Esophagus muscularis mucosa (tissue), 4 donors: Measurements from ENCODE around the gene SH3GLB2. TPM values are rescaled to one million over a fixed set of nuclear protein-coding genes. Genes with fewer than 3 reads are reported as not detected.

ENCODE experiments used
- DNase-seq: peaks from one replicate; pipeline ENCODE4 v3.0.0-alpha.2; 2017; ENCODE audit errors: extremely low spot score
- H3K27ac ChIP-seq, 4 donors: fragments of 200-600 bp; sonication (generic); replicated peaks in 1 of 4; 1 replicate in 3 of 4; 2 replicates in 1 of 4; pipeline ENCODE4 v1.5.1; 2016 to 2019; ENCODE audit warnings: mild to moderate bottlenecking in 1 of 4
- H3K27me3 ChIP-seq, 4 donors: fragments of 200-600 bp; sonication (generic); one replicate each; pipeline versions ENCODE4 v1.5.1 to v1.6.0; 2016 to 2019
- H3K36me3 ChIP-seq, 4 donors: fragments of 200-600 bp; sonication (generic); one replicate each; pipeline ENCODE4 v1.5.1; 2016 to 2019
- H3K4me1 ChIP-seq, 4 donors: fragments of 200-600 bp; sonication (generic); one replicate each; pipeline ENCODE4 v1.5.1; 2016 to 2019
- H3K4me3 ChIP-seq, 4 donors: fragments of 200-600 bp; sonication (generic); 1 replicate in 2 of 4; 2 replicates in 2 of 4; pipeline ENCODE4 v1.5.1; 2016 to 2019; ENCODE audit warnings: mild to moderate bottlenecking in 4 of 4, moderate library complexity in 1 of 4
- H3K9me3 ChIP-seq, 4 donors: fragments of 200-600 bp; sonication (generic); 1 replicate in 3 of 4; 2 replicates in 1 of 4; pipeline ENCODE4 v1.5.1; 2016 to 2019
- CTCF ChIP-seq, 3 experiments: fragments of 200-600 bp in 2 of 3; fragments of 450-650 bp in 1 of 3; sonication (generic) in 2 of 3; IDR thresholded peaks; one replicate each; pipeline ENCODE4 v1.5.1; 2017 to 2019; ENCODE audit warnings: antibody characterized with exemption in 3 of 3, mild to moderate bottlenecking in 2 of 3, moderate library complexity in 1 of 3
- EP300 ChIP-seq: sonication (generic); formaldehyde crosslinking; IDR thresholded peaks from one replicate; pipeline ENCODE4 v1.6.1; 2017; ENCODE audit warnings: antibody characterized with exemption
- POLR2A ChIP-seq: fragments of 450-650 bp; IDR thresholded peaks from one replicate; pipeline ENCODE4 v1.6.1; 2017; ENCODE audit warnings: antibody characterized with exemption, moderate library complexity, mild to moderate bottlenecking, low read depth
- POLR2AphosphoS5 ChIP-seq, 2 donors: sonication (generic); formaldehyde crosslinking; IDR thresholded peaks; one replicate each; pipeline ENCODE4 v1.6.1; 2017; ENCODE audit warnings: antibody characterized with exemption in 2 of 2
- WGBS: methylation state at CpG from one replicate; pipeline ENCODE4 v1.1.5; 2018; 5-methylcytosine and 5-hydroxymethylcytosine counted together
- intact Hi-C: fragments of 100-400 bp; cut with DNase I; formaldehyde crosslinking; loops from one replicate; pipeline ENCODE4 v1.15.1; 2023
- total RNA-seq, 4 donors: library from RNA; depleted of rRNA; stranded (reverse); fragments of >200 nt; gene quantifications; one replicate each; pipeline versions ENCODE4 v1.1.0 to v1.2.1, GENCODE V29; 2016

The SH3GLB2 gene
- total RNA-seq, 4 donors from 2014 or later = 71.6 to 92.3 (median 88.5) TPM

GRCh38 chr9:129011761-129012181 is 16.4 kb downstream of the SH3GLB2 start:
- peaks cover 31 to 92% (median 86%) of the 10 kb centered on the region in 4 donors for H3K36me3 ChIP-seq
- no peaks in the 10 kb centered on the region for H3K9me3 ChIP-seq
- peaks cover 8 to 18% (median 15%) of the 10 kb centered on the region in 4 donors for H3K4me1 ChIP-seq
- intact Hi-C loops = no loop called here
- DNase-seq = no peak
- TF ChIP-seq EP300 (no peak), CTCF (IDR thresholded peaks at IDR 0.05) (no peak), POLR2A (no peak), POLR2AphosphoS5 (IDR thresholded peaks at IDR 0.05) (no peak)
- H3K27ac ChIP-seq = no peak overlapping the region
- H3K27me3 ChIP-seq = no peaks in the 10 kb centered on the region
- no peak overlapping the region for H3K4me3 ChIP-seq
- 89% methylated on average over 9 of the region's 11 CpGs for WGBS

GRCh38 chr9:129011170-129011569 is 17.0 kb downstream of the SH3GLB2 start:
- no peak overlapping the region for H3K27ac ChIP-seq
- H3K4me3 ChIP-seq = no peak overlapping the region
- H3K9me3 ChIP-seq = no peaks in the 10 kb centered on the region
- WGBS = 97% methylated on average over 9 of the region's 19 CpGs
- intact Hi-C loops = no loop called here
- H3K4me1 ChIP-seq = peaks cover 13 to 24% (median 21%) of the 10 kb centered on the region in 4 donors
- DNase-seq = no peak
- no peaks in the 10 kb centered on the region for H3K27me3 ChIP-seq
- TF ChIP-seq POLR2AphosphoS5 (IDR thresholded peaks at IDR 0.05) (no peak), CTCF (IDR thresholded peaks at IDR 0.05) (no peak), EP300 (no peak), POLR2A (no peak)
- H3K36me3 ChIP-seq = peaks cover 33 to 98% (median 92%) of the 10 kb centered on the region in 4 donors

GRCh38 chr9:129010267-129010975 is 17.7 kb downstream of the SH3GLB2 start:
- Histone ChIP-seq H3K36me3 (peaks cover 37 to 100% (median 95%) of the 10 kb centered on the region in 4 donors), H3K27me3 (no peaks in the 10 kb centered on the region)

GRCh38 chr9:129009584-129010141 is 18.5 kb downstream of the SH3GLB2 start:
- 92% methylated on average over 12 of the region's 17 CpGs for WGBS

More at GRCh38 chr9:129010267-129010975, 17.7 kb downstream of the SH3GLB2 start:
- Histone ChIP-seq H3K9me3 (no peaks in the 10 kb centered on the region), H3K4me1 (peaks cover 13 to 25% (median 22%) of the 10 kb centered on the region in 4 donors), H3K4me3 (no peak overlapping the region), H3K27ac (no peak overlapping the region)
- intact Hi-C loops = no loop called here
- TF ChIP-seq EP300 (no peak), POLR2AphosphoS5 (IDR thresholded peaks at IDR 0.05) (no peak), CTCF (IDR thresholded peaks at IDR 0.05) (no peak), POLR2A (no peak)
- WGBS = 90% methylated on average over 5 of the region's 8 CpGs
- DNase-seq = no peak

More at GRCh38 chr9:129009584-129010141, 18.5 kb downstream of the SH3GLB2 start:
- peaks cover 13 to 25% (median 22%) of the 10 kb centered on the region in 4 donors for H3K4me1 ChIP-seq
- peaks cover 31 to 100% (median 97%) of the 10 kb centered on the region in 4 donors for H3K36me3 ChIP-seq
- intact Hi-C loops = no loop called here
- H3K27me3 ChIP-seq = no peaks in the 10 kb centered on the region
- TF ChIP-seq CTCF (IDR thresholded peaks at IDR 0.05) (no peak), EP300 (no peak), POLR2AphosphoS5 (IDR thresholded peaks at IDR 0.05) (no peak), POLR2A (no peak)
- H3K9me3 ChIP-seq = no peaks in the 10 kb centered on the region
- H3K27ac ChIP-seq = no peak overlapping the region
- no peak overlapping the region for H3K4me3 ChIP-seq
- no peak for DNase-seq
